ENCODE data around the gene DRG1.
"Not testable (repeated sequence)": the region's sequence is repeated elsewhere in the genome, so short reads cannot be mapped to it uniquely, and the experiment has no call there.

The DRG1 gene

GRCh38 chr22:31399211-31400022 lies at the start of gene DRG1:
DRG1 (plus strand) TSS chr22:31399604; CDS start chr22:31399684, 80 bp downstream.
- DNase-seq, result peak; percentile 89 to 94

DNA sequence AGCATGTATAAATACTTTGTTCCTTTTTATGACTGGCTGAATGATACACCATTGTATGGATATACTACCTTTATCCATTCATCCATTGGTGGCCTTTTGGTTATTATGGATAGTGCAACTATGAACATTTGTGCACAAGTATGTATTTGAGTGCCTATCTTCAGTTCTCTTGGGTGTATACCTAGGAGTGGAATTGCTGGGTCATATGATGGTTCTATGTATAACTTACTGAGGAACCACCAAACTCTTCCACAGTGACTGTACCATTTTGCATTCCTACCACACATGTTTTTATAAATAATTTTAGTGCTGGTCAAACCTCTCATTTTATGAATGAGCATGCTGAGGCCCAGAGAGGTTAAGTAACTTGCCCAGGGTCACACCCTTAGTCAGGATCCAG lies 49.4 kb upstream of the DRG1 start:
- no peak for DNase-seq

GRCh38 chr22:31350410-31350863 lies 49.0 kb upstream of the DRG1 start:
- peak; percentile 53 to 65 for DNase-seq

GRCh38 chr22:31354515-31354914 lies 44.9 kb upstream of the DRG1 start:
- DNase-seq, result no peak

DNA sequence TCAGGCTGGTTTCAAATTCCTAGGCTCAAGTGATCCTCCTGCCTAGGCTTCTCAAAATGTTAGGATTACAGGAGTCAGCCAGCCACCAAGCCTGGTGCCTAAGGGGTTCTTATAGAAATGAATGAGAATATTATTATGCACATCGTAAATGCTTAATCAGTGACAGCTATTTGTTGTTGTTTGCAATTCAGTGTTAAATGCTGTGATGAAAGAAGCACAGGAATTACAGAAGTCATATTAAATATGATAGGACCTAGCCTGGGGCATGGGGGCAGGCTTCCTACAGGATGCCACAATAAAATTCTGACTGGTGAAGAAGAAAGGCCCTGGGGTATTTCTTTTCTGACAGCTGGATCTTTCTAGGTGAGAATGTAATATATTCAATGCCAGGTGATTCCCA lies 39.4 kb upstream of the DRG1 start:
- DNase-seq, result no peak

DNA sequence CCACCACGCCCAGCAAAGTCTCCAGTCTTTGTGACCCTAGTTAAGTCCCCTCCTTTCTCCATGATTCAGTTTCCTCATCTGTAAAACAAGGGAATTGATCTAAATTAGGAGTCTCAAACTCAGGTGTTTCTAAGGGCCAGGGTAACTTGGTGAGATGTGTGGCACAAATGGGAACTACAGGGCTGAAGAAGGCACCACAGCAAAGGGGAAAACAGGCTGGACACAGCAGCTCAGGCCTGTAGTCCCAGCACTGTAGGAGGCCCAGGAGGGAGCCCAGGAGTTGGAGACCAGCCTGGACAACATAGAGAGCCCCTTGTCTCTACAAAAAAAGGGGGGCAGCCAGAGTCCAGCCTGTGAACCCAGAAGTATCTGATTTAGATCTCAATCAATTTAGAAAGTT lies 37.7 kb upstream of the DRG1 start:
- DNase-seq, result no peak

GRCh38 chr22:31363885-31364465 lies 35.4 kb upstream of the DRG1 start:
- no peak for DNase-seq

DNA sequence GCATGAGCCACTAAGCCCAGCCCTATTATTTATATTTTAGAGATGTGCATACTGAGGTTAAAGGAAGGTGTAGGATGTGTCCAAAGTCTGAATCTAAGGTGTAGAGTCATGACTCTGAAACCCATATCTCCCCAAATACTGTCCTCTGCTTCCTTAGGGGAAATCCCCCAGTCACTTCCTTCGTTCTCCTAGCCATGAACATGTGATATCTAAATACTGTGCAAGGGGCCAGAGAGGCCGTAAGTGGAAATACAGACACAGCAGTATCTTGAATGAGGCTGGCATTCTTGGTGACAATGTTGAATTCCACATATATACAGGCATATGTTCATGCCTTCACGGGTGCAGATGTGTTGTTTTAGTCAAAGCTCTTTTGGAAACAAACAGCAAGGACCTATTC lies 32.0 kb upstream of the DRG1 start:
- no peak for DNase-seq

DNA sequence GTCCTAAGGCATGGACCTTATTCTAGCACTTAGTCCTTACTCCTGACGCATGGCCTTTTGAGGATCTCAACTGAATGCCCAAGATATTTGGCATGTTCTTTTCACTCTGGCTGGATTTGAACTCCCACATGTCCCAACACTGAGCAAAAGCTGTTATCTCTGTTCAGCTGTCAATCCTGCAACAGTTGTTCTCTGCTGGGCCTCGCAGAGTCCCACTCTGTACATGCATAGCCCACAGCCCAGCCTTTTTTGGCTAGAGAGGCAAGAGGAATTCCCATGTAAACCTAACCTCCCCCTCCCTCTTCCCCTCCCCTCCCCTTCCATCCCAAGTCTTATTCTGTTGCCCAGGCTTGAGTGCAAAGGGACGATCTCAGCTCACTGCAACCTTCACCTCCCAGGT lies 21.8 kb upstream of the DRG1 start:
- no peak for DNase-seq

DNA sequence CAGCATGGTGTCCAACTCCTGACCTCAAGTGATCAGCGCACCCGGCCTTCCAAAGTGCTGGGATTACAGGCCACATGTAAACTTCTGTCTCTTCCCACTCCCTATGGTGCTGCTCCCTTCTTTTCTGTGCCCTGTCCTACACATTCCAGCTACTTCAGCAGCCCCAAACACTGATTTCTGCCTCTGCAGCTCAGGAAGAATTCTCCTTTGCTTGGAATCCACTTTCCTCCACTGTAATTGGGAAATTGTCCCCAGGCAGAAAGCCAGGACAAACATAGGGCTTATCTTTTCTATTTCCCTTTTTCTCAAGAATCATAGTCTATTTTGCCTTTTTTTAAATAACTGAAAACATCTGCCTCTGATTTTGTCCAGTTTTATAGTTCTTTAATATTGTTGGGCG lies 21.3 kb upstream of the DRG1 start:
- DNase-seq, result no peak

DNA sequence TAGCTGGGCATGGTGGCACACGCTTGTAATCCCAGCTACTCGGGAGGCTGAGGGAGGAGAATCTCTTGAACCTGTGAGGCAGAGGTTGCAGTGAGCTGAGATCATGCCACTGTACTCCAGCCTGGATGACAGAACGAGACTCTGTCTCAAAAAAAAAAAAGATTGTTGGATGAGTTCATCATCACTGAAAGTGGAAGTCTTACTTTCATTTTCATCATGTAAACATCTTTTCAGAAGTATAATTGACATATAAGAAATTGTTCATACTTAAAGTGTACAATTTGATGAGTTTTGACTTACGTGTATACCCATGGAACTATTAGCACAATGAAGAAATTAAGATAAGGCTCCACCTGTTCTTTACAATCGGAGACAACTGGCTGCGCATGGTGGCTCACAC lies 20.8 kb upstream of the DRG1 start:
- not testable (repeated sequence) for DNase-seq

DNA sequence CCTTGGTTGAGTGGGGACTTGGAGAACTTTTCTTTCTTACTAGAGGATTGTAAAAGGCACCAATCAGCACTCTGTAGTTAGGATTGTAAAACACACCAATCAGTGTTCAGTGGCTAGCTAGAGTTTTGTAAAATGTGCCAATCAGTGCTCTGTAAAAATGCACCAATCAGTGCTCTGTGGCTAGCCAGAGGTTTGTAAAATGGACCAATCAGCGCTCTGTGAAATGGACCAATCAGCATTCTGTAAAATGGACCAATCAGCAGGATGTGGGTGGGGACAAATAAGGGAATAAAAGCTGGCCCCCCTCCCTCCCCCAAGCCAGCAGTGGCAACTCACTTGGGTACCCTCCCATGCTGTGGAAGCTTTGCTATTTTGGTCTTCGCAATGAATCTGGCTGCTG lies 5.5 kb upstream of the DRG1 start:
- no peak for DNase-seq

- no peak for DNase-seq
Measured at GRCh38 chr22:31394326-31394725, 5.1 kb upstream of the DRG1 start.

DNA sequence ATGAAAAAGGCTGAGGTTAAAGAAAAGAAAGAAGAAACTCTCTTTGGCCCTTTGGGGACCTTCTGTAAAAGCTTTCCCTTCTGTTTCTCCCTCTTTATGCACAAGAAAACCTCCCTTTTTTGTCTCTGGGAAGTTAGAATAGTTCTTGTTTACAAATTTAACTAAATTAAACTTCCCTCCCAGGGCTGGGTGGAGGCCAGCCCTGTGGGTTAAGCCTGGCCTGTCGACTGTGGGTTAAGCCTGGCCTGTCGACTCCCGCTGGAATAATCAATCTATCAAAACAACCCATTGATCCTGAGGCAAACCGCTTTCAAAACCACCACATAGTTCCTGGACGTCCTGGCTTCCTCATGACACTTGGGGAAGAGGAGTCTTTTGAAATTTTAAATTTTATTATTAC lies 1.2 kb upstream of the DRG1 start:
- DNase-seq, result no peak

GRCh38 chr22:31400023-31400397 lies 606 bp downstream of the DRG1 start:
- peak in 1 of 2 experiments; percentile 13 for DNase-seq

- DNase-seq, result not testable (repeated sequence)
Measured at GRCh38 chr22:31402350-31402749, 2.9 kb downstream of the DRG1 start.

DNA sequence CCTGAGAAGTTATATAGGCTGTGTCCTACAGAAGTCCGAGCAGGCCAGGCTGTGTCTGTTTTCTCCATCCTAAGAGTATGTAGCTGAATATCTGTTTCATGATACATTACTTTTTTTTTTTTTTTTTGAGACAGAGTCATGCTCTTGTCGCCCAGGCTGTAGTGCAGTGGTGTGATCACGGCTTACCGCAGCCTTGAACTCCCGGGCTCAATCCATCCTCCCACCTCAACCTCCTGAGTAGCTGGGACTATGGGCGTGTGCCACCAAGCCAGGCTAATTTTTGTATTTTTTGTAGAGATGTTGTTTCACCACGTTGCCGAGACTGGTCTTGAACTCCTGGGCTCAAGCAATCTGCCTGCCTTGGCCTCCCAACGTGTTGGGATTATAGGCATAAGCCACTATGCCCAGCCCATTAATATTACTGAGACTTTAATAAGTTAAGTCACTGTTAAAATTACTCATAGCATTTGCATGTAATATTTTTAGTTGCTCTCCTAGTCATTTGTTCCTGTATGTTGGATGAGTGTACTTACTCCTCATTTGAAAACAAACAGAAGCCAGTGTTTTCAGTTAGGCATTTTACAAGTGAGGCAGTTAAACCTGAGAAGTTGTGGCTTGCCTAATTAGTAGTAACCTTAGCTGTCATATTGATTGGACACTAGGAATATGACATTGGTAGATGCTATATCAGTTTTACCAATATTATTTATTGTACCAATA lies 26.1 kb downstream of the DRG1 start:
- no peak for DNase-seq

DNA sequence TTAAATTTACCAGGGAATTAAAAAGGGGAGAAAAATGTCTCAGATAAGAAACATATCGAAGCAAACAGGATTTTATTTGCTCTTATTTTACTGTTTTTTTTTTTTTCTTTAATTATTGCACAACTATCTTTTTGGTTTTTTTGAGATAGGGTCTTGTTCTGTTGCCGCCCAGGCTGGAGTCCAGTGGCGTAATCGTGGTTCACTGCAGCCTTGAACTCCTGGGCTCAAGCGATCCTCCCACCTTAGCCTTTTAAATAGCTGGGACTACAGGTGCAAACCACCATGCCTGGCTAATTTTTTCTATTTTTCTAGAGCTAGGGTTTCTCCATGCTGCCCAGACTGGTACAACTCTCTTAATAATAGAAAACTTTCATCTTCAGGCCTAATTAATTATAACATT lies 32.5 kb downstream of the DRG1 start:
- DNase-seq, result no peak

- no peak for DNase-seq
Measured at GRCh38 chr22:31436132-31436531, 36.7 kb downstream of the DRG1 start.

DNA sequence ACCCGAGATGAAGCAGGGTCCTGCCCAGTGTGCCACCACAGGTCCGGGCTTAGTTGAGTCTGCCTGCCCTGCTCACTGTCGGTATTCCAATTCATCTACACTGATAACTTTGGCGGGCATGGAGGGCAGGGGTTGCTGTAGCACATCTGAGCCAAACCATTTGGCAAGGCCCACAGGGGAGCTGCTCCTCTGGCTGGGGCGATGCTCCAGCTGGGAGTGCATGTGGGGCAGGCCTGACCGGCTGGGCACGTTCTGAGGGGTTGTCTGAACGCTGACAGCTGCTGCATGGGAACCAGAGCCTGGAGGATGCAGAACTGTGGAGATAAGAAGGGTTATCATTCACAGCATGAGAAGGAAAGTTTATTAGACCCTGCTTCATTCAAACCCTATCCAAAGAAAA lies 40.4 kb downstream of the DRG1 start:
- DNase-seq, result no peak

DNA sequence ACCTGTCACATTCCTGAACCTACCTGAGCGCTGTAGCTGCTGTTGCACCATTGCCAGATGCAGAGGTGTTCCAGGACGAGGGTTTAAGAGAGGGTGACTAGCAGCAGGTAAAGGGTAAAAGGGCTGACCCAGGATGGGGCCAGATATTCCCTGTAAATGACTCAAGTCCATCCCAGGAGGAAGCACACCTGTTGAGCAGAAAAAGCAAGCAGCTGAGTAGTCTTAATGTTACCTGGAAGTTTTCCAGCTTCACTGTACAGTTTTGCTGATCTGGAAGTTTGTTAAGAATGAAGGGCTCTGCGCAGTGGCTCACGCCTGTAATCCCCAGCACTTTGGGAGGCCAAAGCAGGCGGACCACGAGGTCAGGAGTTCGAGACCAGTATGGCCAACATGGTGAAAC lies 41.3 kb downstream of the DRG1 start:
- no peak for DNase-seq

DNA sequence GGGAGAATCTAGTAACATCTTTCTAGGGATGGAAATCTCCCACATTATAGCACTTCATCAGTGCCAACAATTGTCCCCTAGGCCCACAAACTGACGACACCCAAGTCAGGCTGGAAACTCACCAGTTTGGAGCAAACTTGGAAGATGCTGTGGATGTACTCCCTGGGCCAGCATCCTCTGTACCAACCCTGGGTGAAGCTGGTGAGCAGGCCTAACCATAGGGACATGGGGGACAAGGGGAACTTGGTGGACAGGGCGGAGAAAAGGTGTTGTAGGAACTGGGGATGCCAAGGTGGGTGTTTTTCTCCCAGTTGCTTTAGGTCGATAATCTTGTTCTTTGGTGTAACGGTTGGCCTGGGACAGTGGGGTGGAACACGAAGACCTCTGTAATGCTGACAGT lies 42.2 kb downstream of the DRG1 start:
- DNase-seq, result no peak

DNA sequence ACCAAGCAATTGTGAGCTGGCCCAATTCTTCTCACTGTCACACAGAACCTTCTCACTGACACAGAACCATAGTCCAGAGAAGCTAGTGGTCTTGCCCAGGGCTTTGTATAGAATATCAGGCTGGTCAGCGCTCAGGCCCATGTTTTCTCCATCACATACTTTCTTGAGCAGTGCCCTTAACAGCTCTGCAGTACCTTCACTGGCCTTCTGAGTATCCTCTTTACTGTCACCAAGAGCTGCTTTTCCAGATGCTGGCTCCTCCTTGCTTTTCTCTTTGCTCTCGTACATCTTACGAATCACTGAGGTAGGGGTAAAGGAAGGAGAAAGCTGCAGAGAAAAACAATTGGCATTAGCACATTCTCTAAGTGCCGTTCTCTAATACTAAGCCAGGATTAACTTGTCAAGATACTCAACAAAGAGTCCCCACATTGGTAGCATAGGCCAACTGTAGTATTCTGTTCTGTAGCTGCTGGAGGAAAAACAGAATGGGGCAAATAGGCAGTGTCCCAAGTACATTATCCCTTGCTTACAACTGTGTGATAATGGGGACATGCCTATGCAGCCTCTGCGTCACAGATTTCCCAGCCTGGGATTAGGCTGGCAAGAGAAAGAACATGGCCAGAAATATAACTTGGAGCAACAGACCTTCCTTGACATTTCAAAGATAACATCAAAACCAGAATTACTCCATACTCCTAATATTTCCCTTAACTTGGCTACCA lies 43.5 kb downstream of the DRG1 start:
- DNase-seq, result no peak
